CD14-positive monocyte (primary cell): ENCODE results near the gene RILP. TPM values are rescaled to one million over a fixed set of nuclear protein-coding genes. Genes with fewer than 3 reads are reported as not detected.

Experiments
- DNase-seq, 3 donors: peaks; one replicate each; pipeline ENCODE4 v3.0.0-alpha.2; 2011 to 2022
- H2AFZ ChIP-seq: 2 replicates; pipeline ENCODE4 v1.6.0; 2012; ENCODE audit warnings: mild to moderate bottlenecking, low read depth, low read length, inconsistent platforms; ENCODE audit not compliant: insufficient read depth, poor library complexity, severe bottlenecking
- H3K27ac ChIP-seq, 2 donors: 1 replicate in 1 of 2; 2 replicates in 1 of 2; pipeline ENCODE4 v1.5.1; 2012 to 2013; ENCODE audit warnings: low read length in 2 of 2, control low read depth in 1 of 2, inconsistent platforms in 1 of 2, low read depth in 1 of 2, mild to moderate bottlenecking in 1 of 2
- H3K27me3 ChIP-seq, 2 donors: one replicate each; pipeline versions ENCODE4 v1.6.0 to v1.6.1; 2011 to 2013; ENCODE audit warnings: low read length in 2 of 2; ENCODE audit not compliant: control insufficient read depth in 2 of 2, insufficient read depth in 2 of 2
- H3K36me3 ChIP-seq, 2 donors: replicated peaks in 1 of 2; 1 replicate in 1 of 2; 2 replicates in 1 of 2; pipeline versions ENCODE4 v1.5.1 to v1.6.1; 2012 to 2013; ENCODE audit warnings: low read length in 2 of 2, control low read depth in 1 of 2, inconsistent platforms in 1 of 2, mild to moderate bottlenecking in 1 of 2; ENCODE audit not compliant: insufficient read depth in 2 of 2, control insufficient read depth in 1 of 2
- H3K4me1 ChIP-seq, 2 donors: 1 replicate in 1 of 2; 2 replicates in 1 of 2; pipeline versions ENCODE4 v1.5.1 to v1.6.1; 2012 to 2013; ENCODE audit warnings: low read length in 2 of 2, control low read depth in 1 of 2, inconsistent platforms in 1 of 2, mild to moderate bottlenecking in 1 of 2, moderate library complexity in 1 of 2; ENCODE audit not compliant: insufficient read depth in 2 of 2, control insufficient read depth in 1 of 2
- H3K4me2 ChIP-seq: replicated peaks from 2 replicates; pipeline ENCODE3; 2012; ENCODE audit warnings: low read length, moderate library complexity, mild to moderate bottlenecking; ENCODE audit not compliant: poor library complexity, severe bottlenecking; ENCODE audit errors: extremely low read depth
- H3K4me3 ChIP-seq, 3 experiments: fragments of 200-600 bp in 1 of 3; sonication (generic) in 1 of 3; replicated peaks in 1 of 3; 1 replicate in 2 of 3; 2 replicates in 1 of 3; pipeline ENCODE4 v1.5.1; 2011 to 2013; ENCODE audit warnings: low read length in 3 of 3, mild to moderate bottlenecking in 3 of 3, control low read depth in 2 of 3, low read depth in 2 of 3, inconsistent platforms in 1 of 3, moderate library complexity in 1 of 3
- H3K79me2 ChIP-seq: 2 replicates; pipeline ENCODE4 v1.6.0; 2012; ENCODE audit warnings: mild to moderate bottlenecking, control low read depth, inconsistent platforms, low read length, moderate library complexity; ENCODE audit not compliant: insufficient read depth
- H3K9ac ChIP-seq: 2 replicates; pipeline ENCODE4 v1.6.0; 2017; ENCODE audit warnings: low read length, mild to moderate bottlenecking; ENCODE audit not compliant: insufficient read depth, poor library complexity, severe bottlenecking
- H3K9me3 ChIP-seq, 2 donors: replicated peaks in 1 of 2; 1 replicate in 1 of 2; 2 replicates in 1 of 2; pipeline versions ENCODE4 v1.5.1 to v1.6.1; 2012 to 2013; ENCODE audit warnings: low read length in 2 of 2, control low read depth in 1 of 2; ENCODE audit not compliant: control insufficient read depth in 1 of 2, insufficient read depth in 1 of 2
- H4K20me1 ChIP-seq: 2 replicates; pipeline ENCODE4 v1.6.0; 2012; ENCODE audit warnings: mild to moderate bottlenecking, low read length, control low read depth, moderate library complexity; ENCODE audit not compliant: insufficient read depth
- H3K27ac Mint-ChIP-seq, 7 donors: one replicate each; pipeline ENCODE4 v1.8.0; 2020; ENCODE audit warnings: mild to moderate bottlenecking in 7 of 7, mixed read lengths in 7 of 7, moderate library complexity in 6 of 7, inconsistent platforms in 2 of 7
- H3K27me3 Mint-ChIP-seq, 3 donors: one replicate each; pipeline ENCODE4 v1.8.0; 2021 to 2022; ENCODE audit warnings: low read depth in 3 of 3, mild to moderate bottlenecking in 3 of 3, mixed read lengths in 3 of 3, moderate library complexity in 3 of 3, inconsistent platforms in 1 of 3
- H3K36me3 Mint-ChIP-seq, 2 donors: one replicate each; pipeline ENCODE4 v1.8.0; 2020; ENCODE audit warnings: mixed read lengths in 2 of 2, inconsistent platforms in 1 of 2, mild to moderate bottlenecking in 1 of 2
- H3K4me1 Mint-ChIP-seq: one replicate; pipeline ENCODE4 v1.8.0; 2020; ENCODE audit warnings: mild to moderate bottlenecking, mixed read lengths
- H3K4me3 Mint-ChIP-seq, 2 donors: one replicate each; pipeline ENCODE4 v1.8.0; 2020; ENCODE audit warnings: mild to moderate bottlenecking in 2 of 2, mixed read lengths in 2 of 2, moderate library complexity in 1 of 2
- H3K9me3 Mint-ChIP-seq, 7 donors: one replicate each; pipeline ENCODE4 v1.8.0; 2020 to 2022; ENCODE audit warnings: mixed read lengths in 7 of 7, mild to moderate bottlenecking in 6 of 7, moderate library complexity in 6 of 7, inconsistent platforms in 2 of 7
- CTCF ChIP-seq: fragments of 200-600 bp; IDR thresholded peaks from one replicate; pipeline ENCODE4 v1.8.0; 2022; ENCODE audit warnings: antibody characterized with exemption, mild to moderate bottlenecking
- WGBS: methylation state at CpG from one replicate; pipeline ENCODE4 v1.1.5; 2013; ENCODE audit warnings: missing lambda C conversion rate; ENCODE audit not compliant: insufficient coverage; 5-methylcytosine and 5-hydroxymethylcytosine counted together
- intact Hi-C, 2 donors: fragments of 100-400 bp; cut with micrococcal nuclease; formaldehyde crosslinking; loops; one replicate each; pipeline versions ENCODE4 v1.15.0 to v1.15.1; 2023
- polyA plus RNA-seq, 3 donors: library from polyadenylated mRNA; depleted of rRNA in 1 of 3; unstranded in 2 of 3; stranded (reverse) in 1 of 3; fragments of 300-500 nt in 2 of 3; fragments of >200 nt in 1 of 3; fragmentation: Illumina TruSeq in 2 of 3; gene quantifications; 1 replicate in 2 of 3; 2 replicates in 1 of 3; pipeline ENCODE4 v1.2.3, GENCODE V29; 2012 to 2021

The RILP gene
- polyA plus RNA-seq, 3 donors, result 23.8 to 49.5 (median 49.4) TPM

GRCh38 chr17:1604831-1605528 is 44.7 kb downstream of the RILP start:
- Histone ChIP-seq H3K9ac (no peak overlapping the region), H3K27me3 (no peaks in the 10 kb centered on the region), H3K79me2 (peaks cover 23% of the 10 kb centered on the region), H3K4me3 (no peak overlapping the region), H4K20me1 (peaks cover 9% of the 10 kb centered on the region), H2AFZ (no peak overlapping the region), H3K9me3 (peaks cover 8 to 11% of the 10 kb centered on the region in 2 donors), H3K27ac (no peak overlapping the region), H3K36me3 (peaks cover 61 to 82% of the 10 kb centered on the region in 2 donors), H3K4me2 (no peak overlapping the region), H3K4me1 (peaks cover 54 to 55% of the 10 kb centered on the region in 2 donors)
- intact Hi-C loops, result loop anchor here in 1 of 2 donors (5.0 kb wide), 1 partner anchor 33 kb away; no protein-coding TSS in a partner anchor
- peaks cover 44% of the 10 kb centered on the region for H3K4me1 Mint-ChIP-seq
- TF ChIP-seq CTCF, result no peak
- H3K9me3 Mint-ChIP-seq, result peaks cover 3 to 18% (median 9%) of the 10 kb centered on the region in 7 donors
- WGBS, result 37% methylated on average over 28 of the region's 35 CpGs
- H3K27me3 Mint-ChIP-seq, result peaks cover 0 to 5% (median 4%) of the 10 kb centered on the region in 3 donors
- H3K27ac Mint-ChIP-seq, result peak overlapping the region; percentile 37 to 87 (median 81)
- H3K36me3 Mint-ChIP-seq, result peaks cover 68 to 89% of the 10 kb centered on the region in 2 donors
- peak overlapping the region in 1 of 2 donors; percentile 60 for H3K4me3 Mint-ChIP-seq
- peak in 1 of 3 donors; percentile 36 for DNase-seq

- no peak overlapping the region for H3K4me3 Mint-ChIP-seq
- 98% methylated on average over 14 of the region's 14 CpGs for WGBS
- Histone ChIP-seq H3K4me3 (no peak overlapping the region), H2AFZ (no peak overlapping the region), H3K9ac (no peak overlapping the region), H3K27ac (no peak overlapping the region), H3K27me3 (no peaks in the 10 kb centered on the region), H3K9me3 (peaks cover 8 to 11% of the 10 kb centered on the region in 2 donors), H3K4me1 (peaks cover 20 to 22% of the 10 kb centered on the region in 2 donors), H4K20me1 (peaks cover 30% of the 10 kb centered on the region), H3K36me3 (peaks cover 52 to 83% of the 10 kb centered on the region in 2 donors), H3K4me2 (no peak overlapping the region), H3K79me2 (peaks cover 14% of the 10 kb centered on the region)
- peaks cover 0 to 5% (median 4%) of the 10 kb centered on the region in 3 donors for H3K27me3 Mint-ChIP-seq
- TF ChIP-seq CTCF, result no peak
- peaks cover 70 to 87% of the 10 kb centered on the region in 2 donors for H3K36me3 Mint-ChIP-seq
- peak overlapping the region in 2 of 7 donors; percentile 21 to 26 for H3K27ac Mint-ChIP-seq
- H3K4me1 Mint-ChIP-seq, result peaks cover 13% of the 10 kb centered on the region
- H3K9me3 Mint-ChIP-seq, result peaks cover 3 to 18% (median 9%) of the 10 kb centered on the region in 7 donors
- no peak for DNase-seq
- intact Hi-C loops, result no loop called here
Measured at GRCh38 chr17:1601571-1601970, 48.1 kb downstream of the RILP start.
